Measurements from ENCODE around the gene PARP12. TPM values are rescaled to one million over a fixed set of nuclear protein-coding genes. Genes with fewer than 3 reads are reported as not detected.

The PARP12 gene
- total and polyA plus RNA-seq, 2 of the 8 experiments (the other 6 are each of a cell fraction or from before 2014, with no cell fraction given), result 9.0 to 21.5 TPM

GRCh38 chr7:140068033-140068432, 5.3 kb upstream of the PARP12 start:
- no peak overlapping the region for H2AFZ ChIP-seq (ENCODE audit: low read length)
- no peak for FAIRE-seq
- H2BK15ac ChIP-seq (ENCODE audit: low read length), result no peak overlapping the region
- no peak overlapping the region for H4K8ac ChIP-seq (ENCODE audit: extremely low read depth, insufficient read depth, low read length)
- no peak for DNase-seq (ENCODE audit: low read depth in 1 of 2, low spot score in 2 of 2)
- no peaks in the 10 kb centered on the region for H3K9me3 ChIP-seq (ENCODE audit: insufficient read depth in 2 of 2, low read depth in 1 of 2, low read length in 1 of 2)
- ChIA-PET CTCF (ENCODE audit: partially characterized antibody) (interaction anchor here (0.6 kb wide), 1 partner anchor 866 kb away, joined by 3 read pairs; no protein-coding TSS in a partner anchor), POLR2A (ENCODE audit: partially characterized antibody) (no interaction called here)
- no peak overlapping the region for H3K4me3 ChIP-seq (ENCODE audit: extremely low read depth in 1 of 4, insufficient read depth in 2 of 4, low read depth in 3 of 4, low read length in 4 of 4)
- H3K27ac ChIP-seq (ENCODE audit: low read depth, low read length), result no peak overlapping the region
- H3K9ac ChIP-seq (replicated peaks in 1 of 4; ENCODE audit: extremely low read depth in 1 of 4, low read depth in 3 of 4, low read length in 3 of 4), result no peak overlapping the region
- H3K56ac ChIP-seq (replicated peaks; ENCODE audit: insufficient read length, low read depth, low read length), result no peak overlapping the region
- no peak overlapping the region for H2BK120ac ChIP-seq (replicated peaks; ENCODE audit: low read depth, low read length)
- H4K5ac ChIP-seq (ENCODE audit: insufficient read length, low read depth, low read length), result no peak overlapping the region
- WGBS, 2 experiments (ENCODE audit: extremely low coverage in 1 of 2, insufficient coverage in 1 of 2, insufficient read length in 1 of 2, insufficient replicate concordance in 2 of 2, low coverage in 1 of 2, low lambda C conversion rate in 2 of 2, missing lambda C conversion rate in 1 of 2), result 95% methylated on average over 2 of the region's 2 CpGs; no CpG with 5 or more reads in 1 of the 2 experiments
- peaks cover 0 to 11% (median 10%) of the 10 kb centered on the region in 4 experiments; a peak in 6 of 7 replicates for H3K27me3 ChIP-seq (replicated peaks in 1 of 4; ENCODE audit: control insufficient read depth in 3 of 4, extremely low read depth in 1 of 4, insufficient read depth in 3 of 4, low read length in 3 of 4)
- H3K79me1 ChIP-seq (ENCODE audit: low read depth, low read length), result no peaks in the 10 kb centered on the region
- H3K23ac ChIP-seq (ENCODE audit: insufficient read length), result no peak overlapping the region
- no peak overlapping the region for H3K4me2 ChIP-seq (ENCODE audit: insufficient read depth in 1 of 2, low read depth in 2 of 2, low read length in 2 of 2)
- H3K23me2 ChIP-seq (ENCODE audit: low read depth, low read length), result peaks cover 3% of the 10 kb centered on the region; the same call in 1 of the 2 replicates
- H2BK20ac ChIP-seq (ENCODE audit: low read length), result no peak overlapping the region
- no peaks in the 10 kb centered on the region for H3K79me2 ChIP-seq (ENCODE audit: control insufficient read depth in 1 of 2, insufficient read depth in 2 of 2, low read length in 2 of 2)
- H3K4me1 ChIP-seq (replicated peaks in 1 of 4; ENCODE audit: control insufficient read depth in 3 of 4, insufficient read depth in 4 of 4, low read length in 3 of 4), result peaks cover 0 to 2% (median 0%) of the 10 kb centered on the region in 4 experiments; a peak in 2 of 7 replicates
- no peak overlapping the region for H2AK5ac ChIP-seq (ENCODE audit: low read depth, low read length)
- H4K20me1 ChIP-seq (replicated peaks in 1 of 2; ENCODE audit: control insufficient read depth in 1 of 2, insufficient read depth in 2 of 2, low read length in 2 of 2), result no peaks in the 10 kb centered on the region
- H3K36me3 ChIP-seq (ENCODE audit: control insufficient read depth in 2 of 4, insufficient read depth in 4 of 4, low read length in 3 of 4), result no peaks in the 10 kb centered on the region
- H3K14ac ChIP-seq (ENCODE audit: insufficient read length), result no peak overlapping the region
- H2BK5ac ChIP-seq (ENCODE audit: low read depth, low read length), result no peak overlapping the region
- H2BK12ac ChIP-seq (ENCODE audit: low read depth, low read length), result no peak overlapping the region
- no peak overlapping the region for H3K18ac ChIP-seq (ENCODE audit: extremely low read depth, low read length)
- H4K91ac ChIP-seq (replicated peaks; ENCODE audit: insufficient read length, low read length), result no peak overlapping the region
- H3K4ac ChIP-seq (replicated peaks; ENCODE audit: insufficient read length, low read depth, low read length), result no peak overlapping the region
- no peak for TF ChIP-seq POLR2AphosphoS5 (IDR thresholded peaks at IDR 0.05; ENCODE audit: low read depth, low read length)
- TF ChIP-seq SAP30 (IDR thresholded peaks at IDR 0.05; ENCODE audit: insufficient read depth, insufficient replicate concordance, low read length), result no peak
- TF ChIP-seq GABPA (IDR thresholded peaks at IDR 0.05; ENCODE audit: borderline replicate concordance, insufficient read depth, low read length), result no peak
- no peak for TF ChIP-seq HDAC2 (IDR thresholded peaks at IDR 0.05; ENCODE audit: borderline replicate concordance in 1 of 2, low read depth in 2 of 2, low read length in 2 of 2)
- no peak for TF ChIP-seq FOSL1 (IDR thresholded peaks at IDR 0.05; ENCODE audit: insufficient read depth, low read depth, low read length)
- TF ChIP-seq PHF8 (conservative IDR thresholded peaks at IDR 0.05; ENCODE audit: low read depth, low read length), result no peak
- TF ChIP-seq E2F6 (IDR thresholded peaks at IDR 0.05), result no peak
- no peak for TF ChIP-seq TCF12 (IDR thresholded peaks at IDR 0.05; ENCODE audit: low read depth, low read length)
- TF ChIP-seq SIRT6 (IDR thresholded peaks at IDR 0.05; ENCODE audit: low read length), result no peak
- TF ChIP-seq ATF3 (IDR thresholded peaks at IDR 0.05; ENCODE audit: insufficient read depth, low read depth, low read length), result no peak
- no peak for TF ChIP-seq TAF7 (optimal IDR thresholded peaks at IDR 0.05; ENCODE audit: borderline replicate concordance, low read depth, low read length)
- no peak for TF ChIP-seq RAD21 (IDR thresholded peaks at IDR 0.05 in 1 of 2, conservative IDR thresholded peaks at IDR 0.05 in 1 of 2; ENCODE audit: low read depth in 2 of 2, low read length in 2 of 2)

Measured in H1 (cell line).